ENCODE data around the gene GSE1. TPM values are rescaled to one million over a fixed set of nuclear protein-coding genes. Genes with fewer than 3 reads are reported as not detected.

Gene GSE1
- total RNA-seq, 1 experiment from 2014 or later = 90.2 TPM

DNA sequence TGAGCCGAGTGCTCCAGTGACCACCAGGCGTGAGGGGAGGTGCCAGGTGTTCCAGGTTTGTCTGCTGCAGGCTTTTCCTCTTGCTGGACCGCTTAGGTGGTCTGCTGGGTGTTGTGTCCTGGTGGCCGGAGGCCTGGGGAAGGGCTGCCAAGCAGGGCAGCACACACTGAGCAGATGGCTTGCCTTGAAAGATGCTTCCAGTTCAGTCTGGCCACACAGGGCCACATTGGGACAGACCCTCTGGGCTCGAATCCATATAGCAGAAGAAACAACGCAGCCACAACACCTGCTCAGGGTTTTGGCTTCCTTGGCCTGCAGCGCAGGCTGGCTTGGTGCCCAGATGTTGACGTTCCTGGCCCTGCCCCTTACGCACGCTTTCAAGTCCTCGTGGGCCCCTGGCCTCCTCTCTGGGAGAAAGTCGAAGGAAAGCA lies 50.8 kb downstream of the GSE1 start (continued):
- TF ChIP-seq, protein P1, sequence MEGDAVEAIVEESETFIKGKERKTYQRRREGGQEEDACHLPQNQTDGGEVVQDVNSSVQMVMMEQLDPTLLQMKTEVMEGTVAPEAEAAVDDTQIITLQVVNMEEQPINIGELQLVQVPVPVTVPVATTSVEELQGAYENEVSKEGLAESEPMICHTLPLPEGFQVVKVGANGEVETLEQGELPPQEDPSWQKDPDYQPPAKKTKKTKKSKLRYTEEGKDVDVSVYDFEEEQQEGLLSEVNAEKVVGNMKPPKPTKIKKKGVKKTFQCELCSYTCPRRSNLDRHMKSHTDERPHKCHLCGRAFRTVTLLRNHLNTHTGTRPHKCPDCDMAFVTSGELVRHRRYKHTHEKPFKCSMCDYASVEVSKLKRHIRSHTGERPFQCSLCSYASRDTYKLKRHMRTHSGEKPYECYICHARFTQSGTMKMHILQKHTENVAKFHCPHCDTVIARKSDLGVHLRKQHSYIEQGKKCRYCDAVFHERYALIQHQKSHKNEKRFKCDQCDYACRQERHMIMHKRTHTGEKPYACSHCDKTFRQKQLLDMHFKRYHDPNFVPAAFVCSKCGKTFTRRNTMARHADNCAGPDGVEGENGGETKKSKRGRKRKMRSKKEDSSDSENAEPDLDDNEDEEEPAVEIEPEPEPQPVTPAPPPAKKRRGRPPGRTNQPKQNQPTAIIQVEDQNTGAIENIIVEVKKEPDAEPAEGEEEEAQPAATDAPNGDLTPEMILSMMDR (IDR thresholded peaks at IDR 0.05 in 2 of 3, conservative IDR thresholded peaks at IDR 0.05 in 1 of 3; ENCODE audit: borderline replicate concordance in 1 of 3, insufficient read depth in 1 of 3, low read depth in 2 of 3, low read length in 2 of 3) = no peak
- TF ChIP-seq, protein P2, sequence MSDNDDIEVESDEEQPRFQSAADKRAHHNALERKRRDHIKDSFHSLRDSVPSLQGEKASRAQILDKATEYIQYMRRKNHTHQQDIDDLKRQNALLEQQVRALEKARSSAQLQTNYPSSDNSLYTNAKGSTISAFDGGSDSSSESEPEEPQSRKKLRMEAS (IDR thresholded peaks at IDR 0.05) = no peak

DNA sequence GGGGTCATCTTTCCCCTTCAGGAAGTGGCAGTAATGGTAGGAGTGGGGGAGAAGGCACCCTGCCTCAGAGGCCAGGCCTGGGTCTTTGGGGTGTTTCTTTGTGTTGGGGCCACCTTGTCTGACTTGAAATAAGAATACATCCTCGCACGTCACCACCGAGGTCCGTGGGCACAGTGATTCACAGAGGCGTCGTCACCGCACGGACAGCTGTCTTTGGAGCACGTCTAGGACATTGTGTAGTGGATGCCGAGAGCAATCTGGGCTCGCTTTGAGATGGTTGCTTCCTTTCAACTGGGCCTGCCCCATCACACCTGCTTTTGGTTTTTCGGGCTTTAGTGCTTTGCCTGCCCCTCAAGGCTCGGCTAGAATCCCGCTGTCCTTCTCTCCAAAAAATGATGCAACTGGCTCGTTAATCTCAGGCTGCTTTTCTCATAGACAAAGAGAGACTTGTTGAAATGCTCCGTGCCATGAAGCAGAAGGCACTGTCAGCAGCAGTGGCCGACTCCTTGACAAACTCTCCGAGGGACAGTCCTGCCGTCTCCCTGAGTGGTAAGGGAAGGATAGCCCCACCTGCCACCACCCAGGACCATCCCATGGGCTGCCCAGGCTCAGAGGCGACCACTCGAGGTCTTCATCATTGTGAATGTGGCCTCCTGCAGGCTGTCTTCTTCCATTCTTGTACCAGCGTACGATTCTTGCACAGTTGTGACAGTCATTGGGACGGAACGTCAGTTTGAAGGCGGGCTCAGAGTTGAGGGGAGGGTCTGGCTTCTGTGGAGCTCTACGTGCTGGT lies 51.7 kb downstream of the GSE1 start:
- peaks cover 68% of the 10 kb centered on the region in 2 experiments; a peak in 3 of 4 replicates for H3K36me3 ChIP-seq (ENCODE audit: control insufficient read depth in 1 of 2, insufficient read depth in 2 of 2, low read length in 2 of 2)
- no peak overlapping the region for H2AFZ ChIP-seq (ENCODE audit: low read depth, low read length, poor library complexity, severe bottlenecking)
- H3K9ac ChIP-seq (ENCODE audit: low read length) = no peak overlapping the region
- no peak for DNase-seq (ENCODE audit: low read depth, low spot score)
- ChIA-PET CTCF (no interaction called here), RAD21 (ENCODE audit: low non-redundant PET in 1 of 2, low total read pairs in 2 of 2, uncharacterized antibody in 2 of 2, unreplicated experiment in 2 of 2) (no interaction called here), POLR2A (no interaction called here)
- no TSS peak for BruUV-seq (replicated peaks)
- TF ChIP-seq SP1 (IDR thresholded peaks at IDR 0.05; ENCODE audit: low read depth) = no peak
- TF ChIP-seq, protein P3, sequence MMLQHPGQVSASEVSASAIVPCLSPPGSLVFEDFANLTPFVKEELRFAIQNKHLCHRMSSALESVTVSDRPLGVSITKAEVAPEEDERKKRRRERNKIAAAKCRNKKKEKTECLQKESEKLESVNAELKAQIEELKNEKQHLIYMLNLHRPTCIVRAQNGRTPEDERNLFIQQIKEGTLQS (IDR thresholded peaks at IDR 0.05) = no peak
- no peak for TF ChIP-seq EZH2phosphoT487 (IDR thresholded peaks at IDR 0.05; ENCODE audit: borderline replicate concordance)
- TF ChIP-seq TCF7L2 (IDR thresholded peaks at IDR 0.05; ENCODE audit: borderline replicate concordance, extremely low read depth, insufficient read depth, insufficient read length) = no peak
- TF ChIP-seq JUND (IDR thresholded peaks at IDR 0.05) = no peak
- TF ChIP-seq, protein P4, sequence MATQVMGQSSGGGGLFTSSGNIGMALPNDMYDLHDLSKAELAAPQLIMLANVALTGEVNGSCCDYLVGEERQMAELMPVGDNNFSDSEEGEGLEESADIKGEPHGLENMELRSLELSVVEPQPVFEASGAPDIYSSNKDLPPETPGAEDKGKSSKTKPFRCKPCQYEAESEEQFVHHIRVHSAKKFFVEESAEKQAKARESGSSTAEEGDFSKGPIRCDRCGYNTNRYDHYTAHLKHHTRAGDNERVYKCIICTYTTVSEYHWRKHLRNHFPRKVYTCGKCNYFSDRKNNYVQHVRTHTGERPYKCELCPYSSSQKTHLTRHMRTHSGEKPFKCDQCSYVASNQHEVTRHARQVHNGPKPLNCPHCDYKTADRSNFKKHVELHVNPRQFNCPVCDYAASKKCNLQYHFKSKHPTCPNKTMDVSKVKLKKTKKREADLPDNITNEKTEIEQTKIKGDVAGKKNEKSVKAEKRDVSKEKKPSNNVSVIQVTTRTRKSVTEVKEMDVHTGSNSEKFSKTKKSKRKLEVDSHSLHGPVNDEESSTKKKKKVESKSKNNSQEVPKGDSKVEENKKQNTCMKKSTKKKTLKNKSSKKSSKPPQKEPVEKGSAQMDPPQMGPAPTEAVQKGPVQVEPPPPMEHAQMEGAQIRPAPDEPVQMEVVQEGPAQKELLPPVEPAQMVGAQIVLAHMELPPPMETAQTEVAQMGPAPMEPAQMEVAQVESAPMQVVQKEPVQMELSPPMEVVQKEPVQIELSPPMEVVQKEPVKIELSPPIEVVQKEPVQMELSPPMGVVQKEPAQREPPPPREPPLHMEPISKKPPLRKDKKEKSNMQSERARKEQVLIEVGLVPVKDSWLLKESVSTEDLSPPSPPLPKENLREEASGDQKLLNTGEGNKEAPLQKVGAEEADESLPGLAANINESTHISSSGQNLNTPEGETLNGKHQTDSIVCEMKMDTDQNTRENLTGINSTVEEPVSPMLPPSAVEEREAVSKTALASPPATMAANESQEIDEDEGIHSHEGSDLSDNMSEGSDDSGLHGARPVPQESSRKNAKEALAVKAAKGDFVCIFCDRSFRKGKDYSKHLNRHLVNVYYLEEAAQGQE (IDR thresholded peaks at IDR 0.05; ENCODE audit: low read depth) = no peak
- TF ChIP-seq ZNF274 (IDR thresholded peaks at IDR 0.05; ENCODE audit: low read depth, low read length) = no peak
- TF ChIP-seq CEBPB (IDR thresholded peaks at IDR 0.05; ENCODE audit: low read depth) = no peak
- no peak for TF ChIP-seq POLR2A (IDR thresholded peaks at IDR 0.05; ENCODE audit: borderline replicate concordance, extremely low read depth, insufficient read depth, insufficient read length)
- TF ChIP-seq SRF (IDR thresholded peaks at IDR 0.05; ENCODE audit: low read depth) = no peak
- no peak for TF ChIP-seq SIN3A (IDR thresholded peaks at IDR 0.05; ENCODE audit: low read depth)
- no peak for TF ChIP-seq FOSL1 (IDR thresholded peaks at IDR 0.05; ENCODE audit: low read depth)
- no peak for TF ChIP-seq RAD21 (IDR thresholded peaks at IDR 0.05; ENCODE audit: low read depth)
- no peak for TF ChIP-seq CBX3 (IDR thresholded peaks at IDR 0.05; ENCODE audit: low read depth)
- no peak for TF ChIP-seq ZFX (IDR thresholded peaks at IDR 0.05)
- no peak for TF ChIP-seq POLR2AphosphoS5 (IDR thresholded peaks at IDR 0.05; ENCODE audit: low read depth, low read length)
- no peaks in the 10 kb centered on the region for H3K9me3 ChIP-seq (ENCODE audit: control insufficient read depth in 1 of 2, insufficient read depth in 1 of 2, low read depth in 1 of 2, low read length in 2 of 2)
- no peaks in the 10 kb centered on the region for H3K9me2 ChIP-seq (ENCODE audit: insufficient read depth)
- H3K4me3 ChIP-seq (replicated peaks in 1 of 2; ENCODE audit: low read depth in 1 of 2, low read length in 2 of 2) = no peak overlapping the region
- ATAC-seq = no peak
- peaks cover 2% of the 10 kb centered on the region; the same call in 1 of the 2 replicates for H4K20me1 ChIP-seq (ENCODE audit: insufficient read depth)
- H3K27me3 ChIP-seq (ENCODE audit: insufficient read depth, low read length) = no peaks in the 10 kb centered on the region
- intact Hi-C loops (cut with micrococcal nuclease) = no loop called here
- 0 out of 4 replicates have a peak, but pooled peaks cover 0 to 3% of the 10 kb centered on the region in 2 experiments for H3K4me1 ChIP-seq (ENCODE audit: control insufficient read depth in 1 of 2, insufficient read depth in 2 of 2, low read length in 2 of 2)
- no peak overlapping the region for H3K4me2 ChIP-seq (ENCODE audit: low read length)
- no peak overlapping the region for H3K27ac ChIP-seq (ENCODE audit: low read depth, low read length)
- no peaks in the 10 kb centered on the region for H3K79me2 ChIP-seq (ENCODE audit: insufficient read depth, low read length)
